Measurements from ENCODE around the gene CFHR2.

The CFHR2 gene

GRCh38 chr1:197001828-197002227 is 58.3 kb downstream of the CFHR2 start:
- DNase-seq (ENCODE audit: low read depth): no peak

GRCh38 chr1:197003132-197003531 is 59.6 kb downstream of the CFHR2 start:
- no peak for DNase-seq (ENCODE audit: low read depth)

GRCh38 chr1:197008861-197009260 is 65.3 kb downstream of the CFHR2 start:
- no peak for DNase-seq (ENCODE audit: low read depth)
